GM23338 (cell line): ENCODE results near the gene HIVEP2. TPM values are rescaled to one million over a fixed set of nuclear protein-coding genes. Genes with fewer than 3 reads are reported as not detected.

Experiments used
- ATAC-seq: fragments of 200-7000 bp; cut with Tn5 transposase; 3 replicates; pipeline ENCODE4 v1.9.1; 2020
- DNase-seq: peaks from one replicate; pipeline ENCODE4 v3.0.0-alpha.2; 2015; ENCODE audit warnings: low spot score
- H2AFZ ChIP-seq: fragments of 200-600 bp; sonication (generic); 2 replicates; pipeline ENCODE4 v1.8.0; 2016; ENCODE audit warnings: antibody characterized with exemption, mild to moderate bottlenecking, moderate library complexity
- H3F3A ChIP-seq: fragments of 200-600 bp; sonication (generic); replicated peaks from 2 replicates; pipeline ENCODE4 v1.8.0; 2017; ENCODE audit warnings: antibody characterized with exemption, mixed run types, low read depth
- H3K27ac ChIP-seq: fragments of 200-600 bp; sonication (generic); 2 replicates; pipeline ENCODE4 v1.6.1; 2016; ENCODE audit warnings: low read depth
- H3K27me3 ChIP-seq: fragments of 200-600 bp; sonication (generic); 2 replicates; pipeline ENCODE4 v1.8.0; 2016; ENCODE audit warnings: mild to moderate bottlenecking, mixed run types, moderate library complexity; ENCODE audit not compliant: insufficient read depth
- H3K36me3 ChIP-seq: fragments of 200-600 bp; sonication (generic); 2 replicates; pipeline ENCODE4 v1.8.0; 2016; ENCODE audit warnings: mild to moderate bottlenecking; ENCODE audit not compliant: insufficient read depth
- H3K4me1 ChIP-seq: fragments of 200-600 bp; sonication (generic); 2 replicates; pipeline ENCODE4 v1.8.0; 2016; ENCODE audit warnings: mild to moderate bottlenecking, moderate library complexity; ENCODE audit not compliant: insufficient read depth
- H3K4me2 ChIP-seq: fragments of 200-600 bp; sonication (generic); 2 replicates; pipeline ENCODE4 v1.7.1; 2017; ENCODE audit warnings: mixed run types
- H3K4me3 ChIP-seq: fragments of 200-600 bp; sonication (generic); 2 replicates; pipeline ENCODE4 v1.6.1; 2016; ENCODE audit warnings: mixed run types
- H3K79me2 ChIP-seq: fragments of 200-600 bp; sonication (generic); replicated peaks from 2 replicates; pipeline ENCODE4 v1.8.0; 2017; ENCODE audit warnings: mild to moderate bottlenecking; ENCODE audit not compliant: insufficient read depth
- H3K9me2 ChIP-seq: fragments of 200-600 bp; sonication (generic); 2 replicates; pipeline ENCODE4 v1.8.0; 2017; ENCODE audit not compliant: insufficient read depth
- H4K20me1 ChIP-seq: fragments of 200-600 bp; sonication (generic); replicated peaks from 2 replicates; pipeline ENCODE4 v1.8.0; 2017; ENCODE audit warnings: mild to moderate bottlenecking; ENCODE audit not compliant: insufficient read depth
- H3K27ac Mint-ChIP-seq: 2 replicates; pipeline ENCODE4 v1.8.0; 2020; ENCODE audit warnings: inconsistent platforms, mild to moderate bottlenecking, moderate library complexity, mixed read lengths
- H3K27me3 Mint-ChIP-seq: 3 replicates; pipeline ENCODE4 v1.8.0; 2022; ENCODE audit warnings: low read depth, mild to moderate bottlenecking, moderate library complexity, mixed read lengths, inconsistent platforms; ENCODE audit not compliant: insufficient read depth, poor library complexity
- H3K36me3 Mint-ChIP-seq: 3 replicates; pipeline ENCODE4 v1.8.0; 2021; ENCODE audit warnings: low read depth, mild to moderate bottlenecking, inconsistent platforms, moderate library complexity, mixed read lengths
- H3K4me1 Mint-ChIP-seq: 3 replicates; pipeline ENCODE4 v1.8.0; 2020; ENCODE audit warnings: mild to moderate bottlenecking, inconsistent platforms, mixed read lengths
- H3K4me3 Mint-ChIP-seq: 3 replicates; pipeline ENCODE4 v1.8.0; 2021; ENCODE audit warnings: moderate library complexity, mild to moderate bottlenecking, inconsistent platforms, mixed read lengths
- H3K9me3 Mint-ChIP-seq: 3 replicates; pipeline ENCODE4 v1.8.0; 2020; ENCODE audit warnings: moderate library complexity, mild to moderate bottlenecking, inconsistent platforms, mixed read lengths
- CREB1 ChIP-seq: fragments of 250-450 bp; sonication (Bioruptor Pico); IDR thresholded peaks from 2 replicates; pipeline ENCODE4 v1.5.0; 2020; ENCODE audit warnings: low read depth, mild to moderate bottlenecking, moderate library complexity
- NANOG ChIP-seq: IDR thresholded peaks from 2 replicates; pipeline ENCODE4 v1.6.1; 2016; ENCODE audit warnings: antibody characterized with exemption, borderline replicate concordance
- POLR2AphosphoS5 ChIP-seq: IDR thresholded peaks from 2 replicates; pipeline ENCODE4 v1.6.1; 2016; ENCODE audit warnings: antibody characterized with exemption, low read depth
- STAT1 ChIP-seq: IDR thresholded peaks from one replicate; pipeline ENCODE4 v1.6.1; 2016; ENCODE audit warnings: antibody characterized with exemption; ENCODE audit not compliant: unreplicated experiment
- ZNF114 ChIP-seq: fragments of 250-450 bp; sonication (Bioruptor Pico); IDR thresholded peaks from 2 replicates; pipeline ENCODE4 v1.5.0; 2020; ENCODE audit warnings: mild to moderate bottlenecking, moderate library complexity
- ZNF331 ChIP-seq: fragments of 250-450 bp; sonication (Bioruptor Pico); IDR thresholded peaks from 2 replicates; pipeline ENCODE4 v1.5.0; 2020; ENCODE audit warnings: low read depth, mild to moderate bottlenecking, moderate library complexity
- polyA plus RNA-seq: library from polyadenylated mRNA; unstranded; fragments of >200 nt; fragmentation: Nextera tagmentation; extraction: Ambion mirVana; gene quantifications from 2 replicates; pipeline ENCODE4 v1.2.1, GENCODE V29; 2016
- total RNA-seq: library from RNA; depleted of rRNA; stranded (reverse); fragments of >200 nt; shearing (Covaris generic); gene quantifications from 2 replicates; pipeline ENCODE4 v1.2.3, GENCODE V29; 2014
- TF ChIP-seq, protein P1 (sequence below): fragments of 250-450 bp; sonication (Bioruptor Pico); IDR thresholded peaks from 2 replicates; pipeline ENCODE4 v1.5.0; 2020; ENCODE audit warnings: mild to moderate bottlenecking, moderate library complexity
- TF ChIP-seq, protein P2 (sequence below): IDR thresholded peaks from 2 replicates; pipeline ENCODE4 v1.6.1; 2016; ENCODE audit warnings: antibody characterized with exemption
- TF ChIP-seq, protein P3 (sequence below): IDR thresholded peaks from one replicate; pipeline ENCODE4 v1.6.1; 2018; ENCODE audit warnings: antibody characterized with exemption; ENCODE audit not compliant: unreplicated experiment

Gene HIVEP2
- total and polyA plus RNA-seq, 2 experiments from 2014 or later = 1.5 to 7.4 TPM

DNA sequence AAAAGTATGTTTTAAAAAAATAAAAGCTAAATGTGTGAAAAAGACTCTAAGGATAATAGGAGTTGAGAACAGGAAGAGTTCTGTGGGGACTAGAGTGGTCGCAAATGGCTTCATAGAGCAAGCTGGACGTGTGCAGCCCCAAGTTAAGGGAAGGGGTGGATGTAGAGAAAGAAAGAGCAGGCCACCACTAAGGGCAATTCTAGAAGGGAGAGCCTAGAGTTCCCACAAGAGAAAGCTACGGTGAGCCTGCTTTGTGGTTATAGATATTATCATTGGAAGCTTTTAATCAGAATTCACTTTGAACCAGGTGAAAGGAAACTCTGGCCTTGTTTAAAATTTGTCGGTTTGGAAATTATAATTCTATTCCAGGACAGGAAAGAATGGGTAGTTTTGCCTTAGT is 101.6 kb downstream of the HIVEP2 start (continued):
- TF ChIP-seq, protein P1, sequence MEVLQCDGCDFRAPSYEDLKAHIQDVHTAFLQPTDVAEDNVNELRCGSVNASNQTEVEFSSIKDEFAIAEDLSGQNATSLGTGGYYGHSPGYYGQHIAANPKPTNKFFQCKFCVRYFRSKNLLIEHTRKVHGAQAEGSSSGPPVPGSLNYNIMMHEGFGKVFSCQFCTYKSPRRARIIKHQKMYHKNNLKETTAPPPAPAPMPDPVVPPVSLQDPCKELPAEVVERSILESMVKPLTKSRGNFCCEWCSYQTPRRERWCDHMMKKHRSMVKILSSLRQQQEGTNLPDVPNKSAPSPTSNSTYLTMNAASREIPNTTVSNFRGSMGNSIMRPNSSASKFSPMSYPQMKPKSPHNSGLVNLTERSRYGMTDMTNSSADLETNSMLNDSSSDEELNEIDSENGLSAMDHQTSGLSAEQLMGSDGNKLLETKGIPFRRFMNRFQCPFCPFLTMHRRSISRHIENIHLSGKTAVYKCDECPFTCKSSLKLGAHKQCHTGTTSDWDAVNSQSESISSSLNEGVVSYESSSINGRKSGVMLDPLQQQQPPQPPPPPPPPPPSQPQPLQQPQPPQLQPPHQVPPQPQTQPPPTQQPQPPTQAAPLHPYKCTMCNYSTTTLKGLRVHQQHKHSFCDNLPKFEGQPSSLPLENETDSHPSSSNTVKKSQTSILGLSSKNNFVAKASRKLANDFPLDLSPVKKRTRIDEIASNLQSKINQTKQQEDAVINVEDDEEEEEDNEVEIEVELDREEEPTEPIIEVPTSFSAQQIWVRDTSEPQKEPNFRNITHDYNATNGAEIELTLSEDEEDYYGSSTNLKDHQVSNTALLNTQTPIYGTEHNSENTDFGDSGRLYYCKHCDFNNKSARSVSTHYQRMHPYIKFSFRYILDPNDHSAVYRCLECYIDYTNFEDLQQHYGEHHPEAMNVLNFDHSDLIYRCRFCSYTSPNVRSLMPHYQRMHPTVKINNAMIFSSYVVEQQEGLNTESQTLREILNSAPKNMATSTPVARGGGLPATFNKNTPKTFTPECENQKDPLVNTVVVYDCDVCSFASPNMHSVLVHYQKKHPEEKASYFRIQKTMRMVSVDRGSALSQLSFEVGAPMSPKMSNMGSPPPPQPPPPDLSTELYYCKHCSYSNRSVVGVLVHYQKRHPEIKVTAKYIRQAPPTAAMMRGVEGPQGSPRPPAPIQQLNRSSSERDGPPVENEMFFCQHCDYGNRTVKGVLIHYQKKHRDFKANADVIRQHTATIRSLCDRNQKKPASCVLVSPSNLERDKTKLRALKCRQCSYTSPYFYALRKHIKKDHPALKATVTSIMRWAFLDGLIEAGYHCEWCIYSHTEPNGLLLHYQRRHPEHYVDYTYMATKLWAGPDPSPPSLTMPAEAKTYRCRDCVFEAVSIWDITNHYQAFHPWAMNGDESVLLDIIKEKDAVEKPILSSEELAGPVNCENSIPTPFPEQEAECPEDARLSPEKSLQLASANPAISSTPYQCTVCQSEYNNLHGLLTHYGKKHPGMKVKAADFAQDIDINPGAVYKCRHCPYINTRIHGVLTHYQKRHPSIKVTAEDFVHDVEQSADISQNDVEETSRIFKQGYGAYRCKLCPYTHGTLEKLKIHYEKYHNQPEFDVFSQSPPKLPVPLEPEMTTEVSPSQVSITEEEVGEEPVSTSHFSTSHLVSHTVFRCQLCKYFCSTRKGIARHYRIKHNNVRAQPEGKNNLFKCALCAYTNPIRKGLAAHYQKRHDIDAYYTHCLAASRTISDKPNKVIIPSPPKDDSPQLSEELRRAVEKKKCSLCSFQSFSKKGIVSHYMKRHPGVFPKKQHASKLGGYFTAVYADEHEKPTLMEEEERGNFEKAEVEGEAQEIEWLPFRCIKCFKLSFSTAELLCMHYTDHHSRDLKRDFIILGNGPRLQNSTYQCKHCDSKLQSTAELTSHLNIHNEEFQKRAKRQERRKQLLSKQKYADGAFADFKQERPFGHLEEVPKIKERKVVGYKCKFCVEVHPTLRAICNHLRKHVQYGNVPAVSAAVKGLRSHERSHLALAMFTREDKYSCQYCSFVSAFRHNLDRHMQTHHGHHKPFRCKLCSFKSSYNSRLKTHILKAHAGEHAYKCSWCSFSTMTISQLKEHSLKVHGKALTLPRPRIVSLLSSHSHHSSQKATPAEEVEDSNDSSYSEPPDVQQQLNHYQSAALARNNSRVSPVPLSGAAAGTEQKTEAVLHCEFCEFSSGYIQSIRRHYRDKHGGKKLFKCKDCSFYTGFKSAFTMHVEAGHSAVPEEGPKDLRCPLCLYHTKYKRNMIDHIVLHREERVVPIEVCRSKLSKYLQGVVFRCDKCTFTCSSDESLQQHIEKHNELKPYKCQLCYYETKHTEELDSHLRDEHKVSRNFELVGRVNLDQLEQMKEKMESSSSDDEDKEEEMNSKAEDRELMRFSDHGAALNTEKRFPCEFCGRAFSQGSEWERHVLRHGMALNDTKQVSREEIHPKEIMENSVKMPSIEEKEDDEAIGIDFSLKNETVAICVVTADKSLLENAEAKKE (CRISPR knock-in tag) = no peak
- TF ChIP-seq, protein P2, sequence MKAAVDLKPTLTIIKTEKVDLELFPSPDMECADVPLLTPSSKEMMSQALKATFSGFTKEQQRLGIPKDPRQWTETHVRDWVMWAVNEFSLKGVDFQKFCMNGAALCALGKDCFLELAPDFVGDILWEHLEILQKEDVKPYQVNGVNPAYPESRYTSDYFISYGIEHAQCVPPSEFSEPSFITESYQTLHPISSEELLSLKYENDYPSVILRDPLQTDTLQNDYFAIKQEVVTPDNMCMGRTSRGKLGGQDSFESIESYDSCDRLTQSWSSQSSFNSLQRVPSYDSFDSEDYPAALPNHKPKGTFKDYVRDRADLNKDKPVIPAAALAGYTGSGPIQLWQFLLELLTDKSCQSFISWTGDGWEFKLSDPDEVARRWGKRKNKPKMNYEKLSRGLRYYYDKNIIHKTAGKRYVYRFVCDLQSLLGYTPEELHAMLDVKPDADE = no peak
- TF ChIP-seq STAT1 = no peak

DNA sequence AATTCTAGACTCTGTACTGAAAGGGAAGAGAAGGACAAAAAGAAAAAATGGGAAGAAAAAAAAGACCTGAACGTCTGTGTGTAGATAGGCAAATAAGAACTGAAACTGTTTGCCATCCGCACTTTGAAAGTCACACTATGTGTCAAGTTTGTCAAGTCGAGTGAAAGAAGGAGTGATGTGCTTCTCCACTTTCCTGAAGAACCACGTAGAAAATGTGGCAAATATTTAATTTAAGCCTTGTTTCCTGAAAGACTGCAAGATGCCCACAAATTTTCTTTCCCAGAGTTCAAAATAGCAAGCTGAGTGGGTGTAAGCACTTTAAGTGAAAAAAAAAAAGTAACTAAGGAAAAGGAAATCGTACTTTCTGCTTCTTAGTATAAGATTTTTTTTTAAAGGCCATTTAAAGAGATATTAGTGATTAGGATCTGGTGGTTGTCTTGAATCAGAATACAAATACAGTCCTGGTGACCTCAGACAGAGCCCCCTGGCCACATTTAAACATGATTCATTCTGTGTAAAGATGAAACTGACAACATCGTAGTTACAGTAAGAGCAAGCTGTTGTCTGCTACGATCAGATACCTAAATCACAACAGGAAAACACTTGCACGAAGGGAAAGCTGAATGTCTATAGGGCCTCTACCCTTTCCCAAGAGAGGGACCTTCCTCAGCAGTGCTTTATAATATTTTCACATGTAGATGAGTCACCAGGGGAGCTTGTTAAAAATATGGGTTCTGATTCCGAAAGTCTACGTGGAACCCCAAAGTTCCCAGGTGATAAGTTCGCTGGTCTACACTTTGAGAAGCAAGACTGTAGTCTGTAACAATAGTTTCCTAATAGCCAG is 102.3 kb downstream of the HIVEP2 start:
- Histone ChIP-seq H3K27me3 (no peaks in the 10 kb centered on the region), H2AFZ (no peak overlapping the region), H3K9me2 (no peaks in the 10 kb centered on the region), H4K20me1 (no peaks in the 10 kb centered on the region; the same call in 1 of the 2 replicates), H3K79me2 (peaks cover 9% of the 10 kb centered on the region; the same call in 1 of the 2 replicates), H3K4me3 (no peak overlapping the region), H3F3A (no peaks in the 10 kb centered on the region), H3K4me2 (peak overlapping the region; percentile 33; the same call in 1 of the 2 replicates), H3K27ac (no peak overlapping the region), H3K36me3 (no peaks in the 10 kb centered on the region), H3K4me1 (peaks cover 59% of the 10 kb centered on the region)
- Mint-ChIP-seq H3K36me3 (no peaks in the 10 kb centered on the region), H3K27me3 (peaks cover 3% of the 10 kb centered on the region), H3K4me1 (peaks cover 66% of the 10 kb centered on the region), H3K27ac (peak overlapping the region; percentile 56; the same call in 1 of the 2 replicates), H3K9me3 (no peaks in the 10 kb centered on the region), H3K4me3 (no peak overlapping the region)
- DNase-seq = no peak
- no peak for ATAC-seq
- TF ChIP-seq ZNF331 (CRISPR knock-in tag) = no peak
- no peak for TF ChIP-seq POLR2AphosphoS5
- TF ChIP-seq, protein P2 = no peak
- no peak for TF ChIP-seq NANOG
- TF ChIP-seq, protein P3, sequence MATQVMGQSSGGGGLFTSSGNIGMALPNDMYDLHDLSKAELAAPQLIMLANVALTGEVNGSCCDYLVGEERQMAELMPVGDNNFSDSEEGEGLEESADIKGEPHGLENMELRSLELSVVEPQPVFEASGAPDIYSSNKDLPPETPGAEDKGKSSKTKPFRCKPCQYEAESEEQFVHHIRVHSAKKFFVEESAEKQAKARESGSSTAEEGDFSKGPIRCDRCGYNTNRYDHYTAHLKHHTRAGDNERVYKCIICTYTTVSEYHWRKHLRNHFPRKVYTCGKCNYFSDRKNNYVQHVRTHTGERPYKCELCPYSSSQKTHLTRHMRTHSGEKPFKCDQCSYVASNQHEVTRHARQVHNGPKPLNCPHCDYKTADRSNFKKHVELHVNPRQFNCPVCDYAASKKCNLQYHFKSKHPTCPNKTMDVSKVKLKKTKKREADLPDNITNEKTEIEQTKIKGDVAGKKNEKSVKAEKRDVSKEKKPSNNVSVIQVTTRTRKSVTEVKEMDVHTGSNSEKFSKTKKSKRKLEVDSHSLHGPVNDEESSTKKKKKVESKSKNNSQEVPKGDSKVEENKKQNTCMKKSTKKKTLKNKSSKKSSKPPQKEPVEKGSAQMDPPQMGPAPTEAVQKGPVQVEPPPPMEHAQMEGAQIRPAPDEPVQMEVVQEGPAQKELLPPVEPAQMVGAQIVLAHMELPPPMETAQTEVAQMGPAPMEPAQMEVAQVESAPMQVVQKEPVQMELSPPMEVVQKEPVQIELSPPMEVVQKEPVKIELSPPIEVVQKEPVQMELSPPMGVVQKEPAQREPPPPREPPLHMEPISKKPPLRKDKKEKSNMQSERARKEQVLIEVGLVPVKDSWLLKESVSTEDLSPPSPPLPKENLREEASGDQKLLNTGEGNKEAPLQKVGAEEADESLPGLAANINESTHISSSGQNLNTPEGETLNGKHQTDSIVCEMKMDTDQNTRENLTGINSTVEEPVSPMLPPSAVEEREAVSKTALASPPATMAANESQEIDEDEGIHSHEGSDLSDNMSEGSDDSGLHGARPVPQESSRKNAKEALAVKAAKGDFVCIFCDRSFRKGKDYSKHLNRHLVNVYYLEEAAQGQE = no peak
- no peak for TF ChIP-seq ZNF114
- no peak for TF ChIP-seq CREB1
